Measurements from ENCODE around the gene CC2D1B.

- no peak for TF ChIP-seq YY1 (IDR thresholded peaks at IDR 0.05; ENCODE audit: insufficient read depth, insufficient read length)
- no peak for TF ChIP-seq SUZ12 (IDR thresholded peaks at IDR 0.05; ENCODE audit: extremely low read depth, insufficient read depth, insufficient read length)
- TF ChIP-seq ZNF274 (IDR thresholded peaks at IDR 0.05; ENCODE audit: low read depth, low read length): no peak
These were observed 20.8 kb downstream of the CC2D1B start for GRCh38 chr1:52345252-52345651.
